ENCODE results near the gene TENM4. TPM values are rescaled to one million over a fixed set of nuclear protein-coding genes. Genes with fewer than 3 reads are reported as not detected.

TENM4 gene
- total RNA-seq, 2 donors from 2014 or later: 68.2 to 130 TPM

GRCh38 chr11:78737891-78738290, 702.9 kb downstream of the TENM4 start:
- Histone ChIP-seq H3K27ac (ENCODE audit: low read depth, low read length) (no peak overlapping the region), H3K4me3 (ENCODE audit: low read length) (no peak overlapping the region), H3K9ac (ENCODE audit: extremely low read depth, low read length, poor library complexity, severe bottlenecking) (no peak overlapping the region), H3K36me3 (ENCODE audit: control insufficient read depth, insufficient read depth, low read length) (no peaks in the 10 kb centered on the region), H3K27me3 (ENCODE audit: control insufficient read depth, insufficient read depth, low read length, poor library complexity, severe bottlenecking) (no peaks in the 10 kb centered on the region), H3K9me3 (ENCODE audit: control insufficient read depth, low read length) (no peaks in the 10 kb centered on the region), H3K4me1 (ENCODE audit: control insufficient read depth, insufficient read depth, low read length) (no peaks in the 10 kb centered on the region)
- TF ChIP-seq, protein P1, sequence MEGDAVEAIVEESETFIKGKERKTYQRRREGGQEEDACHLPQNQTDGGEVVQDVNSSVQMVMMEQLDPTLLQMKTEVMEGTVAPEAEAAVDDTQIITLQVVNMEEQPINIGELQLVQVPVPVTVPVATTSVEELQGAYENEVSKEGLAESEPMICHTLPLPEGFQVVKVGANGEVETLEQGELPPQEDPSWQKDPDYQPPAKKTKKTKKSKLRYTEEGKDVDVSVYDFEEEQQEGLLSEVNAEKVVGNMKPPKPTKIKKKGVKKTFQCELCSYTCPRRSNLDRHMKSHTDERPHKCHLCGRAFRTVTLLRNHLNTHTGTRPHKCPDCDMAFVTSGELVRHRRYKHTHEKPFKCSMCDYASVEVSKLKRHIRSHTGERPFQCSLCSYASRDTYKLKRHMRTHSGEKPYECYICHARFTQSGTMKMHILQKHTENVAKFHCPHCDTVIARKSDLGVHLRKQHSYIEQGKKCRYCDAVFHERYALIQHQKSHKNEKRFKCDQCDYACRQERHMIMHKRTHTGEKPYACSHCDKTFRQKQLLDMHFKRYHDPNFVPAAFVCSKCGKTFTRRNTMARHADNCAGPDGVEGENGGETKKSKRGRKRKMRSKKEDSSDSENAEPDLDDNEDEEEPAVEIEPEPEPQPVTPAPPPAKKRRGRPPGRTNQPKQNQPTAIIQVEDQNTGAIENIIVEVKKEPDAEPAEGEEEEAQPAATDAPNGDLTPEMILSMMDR (conservative IDR thresholded peaks at IDR 0.05): no peak
- no peaks in the 10 kb centered on the region for H3K27me3 Mint-ChIP-seq (ENCODE audit: insufficient read depth)
- peaks cover 8% of the 10 kb centered on the region for H3K4me1 Mint-ChIP-seq
- WGBS, 2 experiments (ENCODE audit: insufficient coverage in 1 of 2, insufficient read length in 1 of 2): 91% methylated on average over 1 of the region's 1 CpG; no CpG with 5 or more reads in 1 of the 2 experiments
- no peak overlapping the region for H3K27ac Mint-ChIP-seq
- peaks cover 24% of the 10 kb centered on the region for H3K36me3 Mint-ChIP-seq (ENCODE audit: low read depth)
- H3K4me3 Mint-ChIP-seq: no peak overlapping the region
- no peaks in the 10 kb centered on the region for H3K9me3 Mint-ChIP-seq
- no peak for DNase-seq

DNA sequence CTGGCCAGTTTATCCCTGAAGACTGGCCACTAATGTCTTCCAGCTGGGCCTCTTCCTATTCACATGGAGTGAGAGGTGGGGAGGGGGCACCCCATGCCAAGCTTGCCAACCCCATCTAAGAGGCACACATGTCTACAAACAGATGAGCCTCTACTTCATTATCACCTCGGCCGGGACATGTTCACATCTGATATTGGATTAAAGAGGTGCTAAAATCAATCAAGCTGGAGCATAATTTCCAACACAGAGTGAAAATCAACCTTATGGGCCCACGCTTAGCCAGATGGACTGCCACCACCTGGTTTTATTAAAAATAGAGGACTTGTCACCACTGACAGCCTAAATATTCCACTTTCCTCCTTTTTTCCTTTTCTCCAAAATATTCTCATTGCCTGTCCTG, 703.5 kb downstream of the TENM4 start:
- H3K27ac Mint-ChIP-seq: no peak overlapping the region
- Histone ChIP-seq H3K27me3 (ENCODE audit: control insufficient read depth, insufficient read depth, low read length, poor library complexity, severe bottlenecking) (no peaks in the 10 kb centered on the region), H3K36me3 (ENCODE audit: control insufficient read depth, insufficient read depth, low read length) (no peaks in the 10 kb centered on the region), H3K9me3 (ENCODE audit: control insufficient read depth, low read length) (no peaks in the 10 kb centered on the region), H3K4me3 (ENCODE audit: low read length) (no peak overlapping the region), H3K9ac (ENCODE audit: extremely low read depth, low read length, poor library complexity, severe bottlenecking) (no peak overlapping the region), H3K4me1 (ENCODE audit: control insufficient read depth, insufficient read depth, low read length) (no peaks in the 10 kb centered on the region), H3K27ac (ENCODE audit: low read depth, low read length) (no peak overlapping the region)
- TF ChIP-seq, protein P1 (conservative IDR thresholded peaks at IDR 0.05): no peak
- H3K4me1 Mint-ChIP-seq: peaks cover 8% of the 10 kb centered on the region
- no peak overlapping the region for H3K4me3 Mint-ChIP-seq
- 89 to 96% methylated on average over 2 to 3 of the region's 3 CpGs for WGBS, 2 experiments (ENCODE audit: insufficient coverage in 1 of 2, insufficient read length in 1 of 2)
- peaks cover 24% of the 10 kb centered on the region for H3K36me3 Mint-ChIP-seq (ENCODE audit: low read depth)
- no peak for DNase-seq
- no peaks in the 10 kb centered on the region for H3K9me3 Mint-ChIP-seq
- H3K27me3 Mint-ChIP-seq (ENCODE audit: insufficient read depth): no peaks in the 10 kb centered on the region

DNA sequence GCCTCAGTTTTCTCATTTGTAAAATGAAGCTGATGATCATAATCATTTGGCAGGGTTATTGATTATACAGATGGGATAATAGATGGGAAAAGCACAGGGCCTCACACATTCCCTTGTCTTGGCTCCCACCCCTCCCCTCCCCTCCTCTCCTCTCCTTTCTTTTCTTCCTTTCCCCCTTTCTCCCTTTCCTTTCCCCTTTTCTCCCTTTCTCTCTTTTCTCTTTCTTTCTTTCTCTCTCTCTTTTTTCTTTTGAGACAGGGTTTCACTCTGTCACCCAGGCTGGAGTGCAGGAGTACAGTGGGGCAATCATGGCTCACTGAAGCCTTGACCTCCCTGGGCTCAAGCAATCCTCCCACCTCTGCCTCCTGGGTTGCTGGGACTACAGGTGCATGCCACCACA, 705.1 kb downstream of the TENM4 start:
- H3K27ac ChIP-seq (ENCODE audit: low read depth, low read length): no peak overlapping the region
- H3K36me3 ChIP-seq (ENCODE audit: control insufficient read depth, insufficient read depth, low read length): peaks cover 5% of the 10 kb centered on the region
- no peaks in the 10 kb centered on the region for H3K27me3 ChIP-seq (ENCODE audit: control insufficient read depth, insufficient read depth, low read length, poor library complexity, severe bottlenecking)
- no peaks in the 10 kb centered on the region for H3K4me1 ChIP-seq (ENCODE audit: control insufficient read depth, insufficient read depth, low read length)
- H3K27ac Mint-ChIP-seq: no peak overlapping the region
- TF ChIP-seq, protein P1 (conservative IDR thresholded peaks at IDR 0.05): no peak
- DNase-seq: no peak
- no peak overlapping the region for H3K4me3 ChIP-seq (ENCODE audit: low read length)
- H3K9me3 Mint-ChIP-seq: no peaks in the 10 kb centered on the region
- H3K36me3 Mint-ChIP-seq (ENCODE audit: low read depth): peaks cover 26% of the 10 kb centered on the region
- H3K4me1 Mint-ChIP-seq: peaks cover 5% of the 10 kb centered on the region
- H3K27me3 Mint-ChIP-seq (ENCODE audit: insufficient read depth): no peaks in the 10 kb centered on the region
- H3K4me3 Mint-ChIP-seq: no peak overlapping the region
- no peaks in the 10 kb centered on the region for H3K9me3 ChIP-seq (ENCODE audit: control insufficient read depth, low read length)
- no peak overlapping the region for H3K9ac ChIP-seq (ENCODE audit: extremely low read depth, low read length, poor library complexity, severe bottlenecking)

Measured in endodermal cell (in vitro differentiated cells).